NOMO-1 treated with DMSO at 0.1 percent for 48 hours (cell line): ENCODE results near the gene KRTAP20-1.

Source experiments
- DNase-seq: peaks from one replicate; lab custom pipeline; 2025; ENCODE audit not compliant: unreplicated experiment; lab: John Stamatoyannopoulos, UW

Gene KRTAP20-1, protein sequence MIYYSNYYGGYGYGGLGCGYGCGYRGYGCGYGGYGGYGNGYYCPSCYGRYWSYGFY

DNA sequence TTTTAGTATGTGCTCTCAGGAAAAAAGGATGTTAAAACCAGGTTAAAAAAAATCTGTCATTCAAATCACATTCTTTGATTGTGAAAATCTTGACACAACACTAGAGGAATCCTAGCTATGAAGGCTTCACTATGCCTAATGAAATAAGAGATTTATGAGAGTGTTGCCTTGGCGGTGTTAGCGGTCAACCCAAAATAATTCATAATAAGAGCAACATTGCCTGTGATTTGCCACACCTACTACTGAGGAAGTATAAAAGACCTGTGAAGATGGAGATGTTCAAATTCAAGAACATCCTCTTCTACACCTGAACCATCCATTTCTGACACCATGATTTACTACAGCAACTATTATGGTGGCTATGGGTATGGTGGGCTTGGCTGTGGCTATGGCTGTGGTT is at the start of gene KRTAP20-1:
Gene KRTAP20-1, plus strand, starts transcription at position 301 of the 400 bp plus-strand sequence. Its CDS starts 30 bp downstream, at position 331.
- no peak for DNase-seq

DNA sequence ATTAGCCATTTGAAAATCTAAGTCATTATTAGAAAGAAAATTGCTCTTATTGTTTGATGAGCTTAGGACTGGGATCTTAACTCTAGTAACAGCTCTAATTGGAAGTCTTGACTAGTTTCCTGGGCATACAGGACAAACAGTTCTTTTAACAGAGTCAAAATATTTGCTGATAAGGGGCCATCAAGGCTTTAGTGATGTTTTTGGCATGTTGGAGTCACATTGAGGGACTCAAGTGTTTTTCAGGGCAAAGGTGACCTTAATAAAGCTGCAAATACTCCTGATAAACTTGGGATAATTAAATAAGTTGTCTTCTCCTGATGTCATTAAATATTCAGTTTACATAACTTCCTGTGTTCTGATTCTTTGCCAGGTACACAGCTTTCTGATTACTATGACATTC is 48.6 kb upstream of the KRTAP20-1 start:
- no peak for DNase-seq

DNA sequence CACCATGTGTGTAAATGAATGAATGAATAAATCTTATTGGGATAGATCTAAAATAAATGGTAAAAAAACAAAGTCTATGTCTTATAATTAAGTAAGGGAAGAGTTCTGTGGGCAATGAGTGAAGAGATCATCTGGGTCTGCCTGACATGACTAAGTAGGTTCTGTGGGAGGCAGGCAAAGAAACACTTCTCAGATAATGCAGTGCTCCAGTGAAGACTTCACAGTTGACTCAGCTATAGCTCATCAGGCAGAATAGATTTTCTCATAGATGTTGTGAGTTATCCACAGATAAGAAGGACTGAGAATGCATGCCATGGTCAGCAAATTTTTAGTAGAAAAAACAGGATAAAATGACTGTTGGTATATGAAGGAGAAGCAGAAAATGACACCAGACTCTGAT is 38.5 kb upstream of the KRTAP20-1 start:
- DNase-seq = no peak

DNA sequence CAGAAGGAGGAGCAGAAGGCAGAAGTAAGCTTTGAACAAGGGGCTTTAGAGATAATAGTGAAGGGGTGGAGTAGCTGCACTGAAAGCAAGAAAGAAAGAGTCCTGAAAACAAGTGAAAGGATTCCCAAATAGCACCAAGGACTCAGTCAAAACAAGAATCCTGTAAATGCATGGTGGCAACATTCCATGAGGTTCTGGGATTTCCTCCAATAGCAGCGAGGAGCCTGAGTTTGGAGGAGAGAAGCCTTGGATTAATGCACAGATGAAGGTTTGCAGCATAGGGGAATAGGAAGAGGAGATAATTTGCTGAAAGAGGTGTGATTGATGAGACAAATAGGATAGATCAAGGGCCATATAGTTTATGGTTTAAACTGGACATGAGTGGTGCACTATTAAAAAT is 36.9 kb upstream of the KRTAP20-1 start:
- DNase-seq = no peak

DNA sequence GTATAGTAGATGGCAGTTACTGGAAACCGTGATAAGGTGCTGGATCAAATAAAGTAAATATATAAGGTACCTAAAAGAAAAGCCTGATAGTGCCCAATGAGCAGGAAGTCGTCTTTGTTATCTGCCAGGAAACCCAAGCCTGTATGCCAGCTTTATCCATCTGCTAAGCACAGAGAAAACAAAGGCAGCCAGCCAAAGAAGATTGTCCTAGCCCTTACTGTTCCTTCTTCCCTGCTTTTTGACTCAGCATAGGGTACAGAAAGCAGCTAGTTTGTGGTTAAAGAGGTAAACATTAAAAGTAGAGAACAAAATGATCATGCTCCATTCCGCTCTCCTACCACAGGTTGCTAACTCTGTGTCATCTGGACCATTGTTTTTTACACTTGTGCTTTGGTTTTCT is 36.1 kb upstream of the KRTAP20-1 start:
- no peak for DNase-seq

DNA sequence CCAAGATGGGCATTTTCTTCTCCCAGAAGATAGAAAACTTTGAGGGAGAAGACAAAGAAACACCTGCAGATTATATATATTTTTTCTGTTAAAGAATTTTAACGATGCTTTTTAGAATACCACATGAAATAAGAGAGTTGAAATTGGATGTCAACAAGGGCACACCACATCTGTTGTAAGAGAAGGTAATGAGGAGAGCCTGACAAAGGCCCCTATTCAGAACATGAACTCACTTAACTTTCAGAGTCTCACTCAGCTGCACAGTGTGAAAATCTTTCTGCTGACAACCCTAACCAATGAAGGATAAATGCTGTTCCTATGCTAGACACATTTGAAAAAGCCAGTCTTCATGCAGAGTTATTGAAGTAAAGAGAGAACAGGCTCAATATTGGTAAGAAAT is 33.4 kb upstream of the KRTAP20-1 start:
- no peak for DNase-seq

DNA sequence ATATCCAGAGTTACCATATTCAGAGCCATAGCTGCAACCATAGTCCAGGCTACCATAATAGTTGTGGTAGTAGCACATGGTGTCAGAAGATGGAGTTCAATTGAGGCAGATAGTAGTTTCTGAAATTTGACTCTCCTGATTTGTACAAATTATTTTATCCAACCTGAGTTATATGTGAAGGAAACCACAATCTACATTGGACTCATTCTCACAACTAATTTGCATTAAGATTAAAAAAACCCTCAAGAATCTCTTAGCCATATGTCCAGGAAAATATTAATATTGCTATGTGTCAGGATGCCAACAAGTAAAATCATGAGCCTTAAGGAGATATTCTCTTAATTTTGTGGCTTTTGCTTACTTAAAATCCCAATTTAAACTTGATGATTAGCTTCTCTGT is 25.9 kb upstream of the KRTAP20-1 start, which contains the start of gene KRTAP22-2:
Gene KRTAP22-2, minus strand, starts transcription at position 101 of the 400 bp plus-strand sequence.
- DNase-seq = no peak

DNA sequence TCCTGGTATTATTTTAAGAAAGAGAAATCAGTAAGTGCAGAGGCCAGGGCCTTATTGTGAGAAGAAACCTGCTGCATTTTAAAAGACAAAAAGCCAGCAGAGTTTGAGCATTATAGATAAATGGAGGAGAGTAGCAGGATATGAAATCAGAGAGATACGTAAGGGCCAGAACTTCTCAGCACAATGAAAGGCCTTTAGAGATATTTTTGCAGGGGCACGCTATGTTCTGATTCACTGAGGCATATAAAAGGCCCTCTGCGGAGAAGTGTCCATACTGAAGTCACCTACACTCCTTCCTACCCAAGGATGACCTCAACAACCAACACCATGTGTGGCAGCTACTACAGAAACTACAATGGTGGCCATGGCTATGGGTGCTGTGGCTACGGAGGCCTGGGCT is 24.1 kb upstream of the KRTAP20-1 start, which contains the start of gene KRTAP6-3:
Gene KRTAP6-3, plus strand, starts transcription at position 301 of the 400 bp plus-strand sequence. Its CDS starts 6 bp downstream, at position 307.
- DNase-seq = no peak

DNA sequence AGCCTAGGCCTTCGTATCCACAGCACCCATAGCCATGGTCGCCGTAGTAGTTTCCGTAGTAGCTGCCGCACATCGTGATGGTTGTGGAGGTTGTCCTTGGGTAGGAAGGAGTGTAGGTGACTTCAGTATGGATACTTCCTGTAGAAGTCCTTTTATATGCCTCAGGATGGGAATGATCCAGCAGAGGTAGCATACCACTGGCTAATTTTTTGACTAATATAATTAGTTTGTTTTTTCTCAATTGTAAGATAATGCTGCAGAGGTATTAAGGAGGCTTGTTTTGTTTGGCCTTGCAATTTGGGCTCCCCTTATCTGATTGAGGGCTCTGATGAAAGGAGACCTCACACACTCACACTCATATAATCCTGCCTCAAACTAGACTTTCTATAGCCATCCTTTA is 17.4 kb upstream of the KRTAP20-1 start, which contains the start of gene KRTAP6-2:
Gene KRTAP6-2, minus strand, starts transcription at position 101 of the 400 bp plus-strand sequence. Its CDS starts 28 bp downstream, at position 73.
- no peak for DNase-seq

DNA sequence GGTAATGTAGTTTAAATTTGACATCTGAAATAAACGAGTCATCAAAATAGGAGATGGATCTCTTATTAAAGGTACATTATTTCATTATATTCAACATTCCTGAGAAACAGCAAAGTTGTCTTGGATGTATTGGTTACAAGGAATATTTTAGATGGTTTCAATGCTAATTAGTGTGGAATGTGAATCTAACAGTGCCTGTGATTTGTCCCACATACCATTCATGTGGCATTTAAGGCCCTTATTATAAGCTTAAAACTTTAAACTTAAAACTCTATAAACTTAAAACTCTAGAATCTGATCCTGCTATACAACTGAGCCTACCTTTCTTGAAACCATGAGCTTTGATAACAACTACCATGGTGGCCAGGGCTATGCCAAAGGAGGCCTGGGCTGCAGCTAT is 15.4 kb upstream of the KRTAP20-1 start, which contains the start of gene KRTAP22-1:
Gene KRTAP22-1, plus strand, starts transcription at position 301 of the 400 bp plus-strand sequence.
- no peak for DNase-seq

DNA sequence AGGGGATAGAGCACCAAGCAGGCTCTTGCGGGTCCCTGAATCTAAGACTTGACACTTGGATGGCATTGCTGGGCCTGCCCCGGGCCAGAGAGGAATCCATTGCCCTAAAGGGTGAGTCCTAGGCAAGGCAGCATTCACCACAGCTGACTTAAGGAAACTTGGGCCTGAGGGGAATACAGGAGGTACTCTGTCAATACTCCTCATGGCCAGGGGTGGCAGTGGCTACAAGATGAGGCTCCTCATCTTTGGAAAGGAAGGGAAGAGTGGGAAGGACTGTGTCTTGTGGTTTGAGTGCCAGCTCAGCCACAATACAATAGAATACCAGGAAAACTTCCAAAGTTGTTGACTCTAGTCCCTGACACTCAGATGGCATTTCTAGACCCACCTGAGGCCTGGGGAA is 10.3 kb upstream of the KRTAP20-1 start:
- no peak for DNase-seq

DNA sequence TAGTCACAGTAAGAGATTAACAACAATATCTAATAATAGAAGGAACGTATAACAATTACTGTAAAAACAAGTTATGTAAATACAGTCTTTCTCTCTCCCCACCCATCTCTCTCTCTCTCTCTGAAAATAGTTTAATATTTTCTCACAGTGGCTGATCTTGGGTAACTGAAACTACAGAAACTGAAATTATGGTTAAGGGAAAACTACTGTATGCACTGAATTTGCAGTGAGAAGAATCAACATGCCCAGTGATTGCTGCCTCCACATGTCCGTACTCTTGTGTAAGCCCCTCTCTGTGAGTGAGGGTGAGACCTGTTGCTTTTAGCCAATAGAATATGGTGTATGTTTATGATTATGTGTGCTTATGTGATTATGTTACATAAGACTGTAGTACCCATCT is 4.1 kb upstream of the KRTAP20-1 start:
- DNase-seq = no peak

DNA sequence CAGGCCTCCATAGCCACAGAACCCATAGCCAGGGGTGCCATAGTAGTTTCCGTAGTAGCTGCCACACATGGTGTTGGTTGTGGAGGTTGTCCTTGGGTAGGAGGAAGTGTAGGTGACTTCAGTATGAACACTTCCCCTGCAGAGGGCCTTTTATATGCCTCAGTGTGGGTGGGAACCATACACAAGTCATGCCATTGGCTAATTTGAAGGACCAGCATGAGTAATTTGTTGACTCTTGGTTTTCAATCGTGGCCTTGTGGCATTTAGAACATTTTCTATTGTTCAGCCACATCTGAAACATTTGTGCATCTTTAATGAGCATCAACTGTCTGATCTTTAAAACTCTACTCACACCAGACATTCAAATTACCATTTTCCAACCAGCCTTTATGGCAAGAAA is 2.4 kb upstream of the KRTAP20-1 start, which contains the start of gene KRTAP6-1:
Gene KRTAP6-1, minus strand, starts transcription at position 95 of the 400 bp plus-strand sequence. Its CDS starts 26 bp downstream, at position 69.
- DNase-seq = no peak

DNA sequence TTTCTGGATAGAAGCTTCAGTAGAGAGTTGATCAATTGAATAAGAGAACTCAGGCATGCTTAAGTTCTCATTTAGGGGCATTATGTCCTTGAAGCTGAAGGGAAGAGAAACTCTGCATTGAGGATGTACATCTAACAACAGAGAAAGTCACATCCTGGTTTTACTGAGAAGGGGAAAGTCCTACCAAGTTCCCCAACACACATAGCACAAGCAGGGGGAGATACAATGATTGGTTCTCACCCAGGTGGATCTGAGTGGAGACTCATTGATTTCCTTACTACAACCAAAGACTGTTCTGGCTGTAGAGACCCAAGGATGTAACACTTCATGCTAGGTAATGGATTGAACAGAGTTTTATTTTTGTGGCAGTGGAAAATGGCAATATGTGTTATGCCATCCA is 1.0 kb upstream of the KRTAP20-1 start:
- no peak for DNase-seq

DNA sequence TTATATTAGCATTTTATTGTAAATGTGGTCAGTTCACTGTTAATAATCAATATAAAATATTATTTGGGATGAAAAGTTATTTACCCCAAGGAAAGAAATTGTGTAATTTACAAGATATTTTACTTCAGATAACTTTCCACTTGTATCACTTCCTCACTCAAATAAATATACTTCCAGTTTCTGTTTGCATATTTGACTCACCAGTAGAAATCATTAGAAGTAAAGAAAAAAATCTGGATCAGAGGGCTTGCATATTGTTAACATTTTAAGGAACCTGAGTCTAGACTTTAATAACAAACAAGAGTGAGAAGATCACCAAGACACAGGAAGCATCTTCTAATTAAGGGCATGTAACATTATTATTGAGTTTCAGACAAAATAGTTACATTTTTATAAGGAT is 3.9 kb downstream of the KRTAP20-1 start:
- DNase-seq = no peak

DNA sequence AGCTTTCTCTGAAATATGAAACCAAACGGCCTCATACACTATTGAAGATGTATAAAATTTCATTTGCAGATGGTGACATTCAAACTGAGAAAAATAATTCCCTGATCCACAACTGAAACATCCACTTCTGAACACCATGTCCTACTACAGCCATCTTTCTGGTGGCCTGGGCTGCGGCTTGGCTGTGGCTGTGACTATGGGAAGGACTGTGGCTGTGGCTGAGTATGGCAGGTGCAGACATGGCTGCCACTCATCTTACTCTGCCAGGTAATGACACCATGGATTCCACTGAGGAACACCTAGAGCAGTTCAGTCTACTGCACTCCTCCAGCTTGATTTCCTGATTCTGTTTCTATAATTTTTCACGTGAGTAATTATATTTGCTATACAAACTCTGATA is 4.3 kb downstream of the KRTAP20-1 start, which contains the start of gene KRTAP20-4:
Gene KRTAP20-4, plus strand, starts transcription at position 106 of the 400 bp plus-strand sequence.
- DNase-seq = no peak

DNA sequence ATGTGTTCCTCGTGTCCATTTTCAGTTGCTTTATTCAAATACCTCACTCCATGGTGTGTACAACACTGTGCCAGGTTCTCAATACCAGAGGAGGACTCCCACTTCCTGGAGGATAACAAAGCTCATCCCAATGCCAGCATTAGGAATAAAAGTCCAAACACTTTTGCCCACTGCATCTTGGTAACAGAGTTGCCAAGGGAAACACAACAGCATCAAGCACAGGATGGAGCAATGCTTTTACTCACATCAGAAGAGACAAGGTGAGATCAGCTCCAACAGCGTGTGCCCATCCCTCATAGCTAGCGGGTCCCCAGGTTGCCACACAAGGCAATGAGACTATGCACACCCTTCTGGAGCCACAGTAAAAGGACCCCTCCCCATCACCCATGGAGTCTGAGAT is 7.1 kb downstream of the KRTAP20-1 start:
- DNase-seq = no peak

DNA sequence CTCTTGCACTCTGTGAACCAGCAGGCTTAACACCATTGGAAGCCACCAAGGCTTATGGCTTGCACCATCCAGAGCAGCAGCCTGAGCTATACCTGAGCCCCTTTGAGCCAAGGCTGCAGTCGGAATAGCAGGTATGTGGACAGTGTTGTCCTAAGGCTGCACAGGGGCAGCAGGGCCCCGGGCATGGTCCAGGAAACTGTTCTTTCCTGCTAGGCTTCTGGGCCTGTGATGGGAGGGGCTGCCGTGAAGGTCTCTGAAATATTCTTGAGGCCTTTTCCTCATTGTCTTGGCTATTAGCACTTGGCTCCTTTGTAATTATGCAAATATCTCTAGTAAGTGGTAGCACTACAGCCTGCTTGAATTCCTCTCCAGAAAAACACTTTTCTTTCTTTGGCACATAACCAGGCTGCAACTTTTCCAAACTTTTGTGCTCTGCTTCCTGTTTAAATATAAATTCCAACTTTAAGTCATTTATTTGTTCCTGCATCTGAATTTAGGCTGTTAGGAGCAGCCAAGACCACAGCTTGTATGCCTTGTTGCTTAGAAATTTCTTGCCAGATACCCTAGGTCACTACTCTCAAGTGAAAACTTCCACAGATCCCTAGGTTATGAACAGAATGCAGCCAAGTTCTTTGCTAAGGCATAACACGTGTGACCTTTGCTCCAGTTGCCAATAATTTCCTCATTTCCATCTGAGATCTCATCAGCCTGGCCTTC is 9.4 kb downstream of the KRTAP20-1 start:
- DNase-seq = no peak

DNA sequence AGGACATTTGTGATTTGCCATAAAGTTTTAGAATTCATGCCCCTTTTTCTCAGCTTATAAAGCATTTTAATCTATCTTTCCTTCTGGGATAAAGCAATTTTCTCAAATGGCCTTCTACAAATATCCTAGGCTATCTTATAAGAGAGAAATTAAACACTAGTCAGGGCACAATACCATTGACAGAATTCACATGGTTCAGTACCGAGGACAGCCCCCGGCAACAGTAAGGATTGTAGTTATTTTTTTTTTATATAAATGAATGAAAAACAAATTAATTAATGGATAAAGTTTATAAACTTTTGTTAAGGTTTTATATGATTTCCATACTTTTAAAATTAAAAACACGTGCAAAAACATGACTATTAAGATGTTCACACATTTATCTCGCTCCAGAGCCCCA is 11.9 kb downstream of the KRTAP20-1 start:
- DNase-seq = no peak

DNA sequence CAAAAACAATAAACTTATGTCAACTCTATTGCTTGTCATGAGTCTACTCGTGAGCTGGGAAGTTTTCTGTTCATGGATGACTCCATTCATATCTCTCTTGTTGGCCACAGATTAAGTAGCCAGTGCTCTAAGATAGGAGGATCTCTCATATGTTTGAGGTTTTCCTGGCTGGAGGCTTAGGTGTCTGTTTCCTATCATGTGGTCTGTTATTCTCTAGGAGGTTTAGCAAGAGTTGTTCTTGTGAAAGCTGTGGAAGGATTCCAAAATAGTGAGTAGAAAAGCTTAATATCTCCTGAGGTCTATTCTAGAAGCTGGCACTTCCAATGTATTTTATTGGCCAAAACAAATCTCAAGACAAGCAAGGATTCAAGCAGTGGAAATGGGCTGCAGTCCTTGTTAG is 13.0 kb downstream of the KRTAP20-1 start:
- DNase-seq = no peak

DNA sequence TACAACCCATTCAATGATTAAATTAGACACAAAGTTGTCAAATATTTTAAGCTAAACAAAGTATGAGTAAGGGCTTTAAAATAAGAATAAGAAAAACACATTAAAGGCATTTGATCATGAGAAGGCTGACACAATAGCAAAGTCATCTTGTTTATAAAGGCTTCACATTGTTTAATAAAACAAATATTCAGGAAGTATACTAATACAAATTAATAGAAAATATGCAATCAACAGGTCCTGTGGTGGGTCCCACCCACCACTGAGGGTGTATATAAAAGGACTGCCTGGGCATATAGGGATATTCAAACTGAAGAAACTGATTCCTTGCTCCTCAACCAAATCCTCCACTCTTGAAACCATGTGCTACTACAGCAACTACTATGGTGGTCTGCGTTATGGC is 18.7 kb downstream of the KRTAP20-1 start, which contains the start of gene KRTAP20-2:
Gene KRTAP20-2, plus strand, starts transcription at position 301 of the 400 bp plus-strand sequence. Its CDS starts 58 bp downstream, at position 359.
- no peak for DNase-seq

DNA sequence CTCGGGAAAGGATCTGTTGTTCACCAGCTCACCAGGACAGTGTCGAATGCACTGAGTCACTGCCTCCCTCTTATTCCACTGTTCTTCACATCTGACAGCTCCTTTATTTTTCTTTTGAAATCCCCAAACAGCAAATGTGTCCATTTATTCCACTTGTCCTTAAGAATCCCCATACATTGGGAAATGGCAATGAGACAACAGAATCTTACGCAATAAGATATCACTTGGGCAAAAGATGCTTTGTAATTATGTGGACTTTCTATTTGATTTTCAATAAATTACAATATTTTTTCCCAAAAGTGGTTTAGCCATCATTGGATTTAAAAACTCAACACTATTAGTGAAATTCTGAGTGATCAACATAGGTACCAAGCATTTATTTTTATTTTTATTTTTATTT is 22.5 kb downstream of the KRTAP20-1 start:
- no peak for DNase-seq
